Measurements from ENCODE around the gene LIFR.
"Not testable (repeated sequence)": the region's sequence is repeated elsewhere in the genome, so short reads cannot be mapped to it uniquely, and the experiment has no call there.

LIFR gene

GRCh38 chr5:38556599-38557307 lies at the start of gene LIFR:
LIFR (minus strand) TSS chr5:38556646; CDS start chr5:38530647, 25,999 bp downstream.
- peak; percentile 44 for DNase-seq

DNA sequence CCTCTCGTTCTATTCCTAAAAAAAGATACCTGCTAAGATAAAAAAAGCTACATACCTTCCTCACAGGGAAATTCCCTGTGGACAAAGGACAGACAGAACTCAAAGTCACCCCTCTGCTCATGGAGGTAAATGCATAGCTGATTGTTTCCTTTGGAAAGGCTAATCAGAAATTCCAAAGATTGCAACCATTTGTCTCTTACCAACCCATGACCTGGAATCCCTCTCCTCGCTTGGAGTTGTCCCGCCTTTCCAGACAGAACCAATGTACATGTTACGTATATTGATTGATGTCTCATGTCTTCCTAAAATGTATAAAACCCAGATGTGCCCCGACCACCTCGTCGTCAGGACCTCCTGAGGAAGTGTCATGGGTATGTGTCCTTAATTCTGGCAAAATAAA lies 49.2 kb upstream of the LIFR start:
- DNase-seq = no peak

DNA sequence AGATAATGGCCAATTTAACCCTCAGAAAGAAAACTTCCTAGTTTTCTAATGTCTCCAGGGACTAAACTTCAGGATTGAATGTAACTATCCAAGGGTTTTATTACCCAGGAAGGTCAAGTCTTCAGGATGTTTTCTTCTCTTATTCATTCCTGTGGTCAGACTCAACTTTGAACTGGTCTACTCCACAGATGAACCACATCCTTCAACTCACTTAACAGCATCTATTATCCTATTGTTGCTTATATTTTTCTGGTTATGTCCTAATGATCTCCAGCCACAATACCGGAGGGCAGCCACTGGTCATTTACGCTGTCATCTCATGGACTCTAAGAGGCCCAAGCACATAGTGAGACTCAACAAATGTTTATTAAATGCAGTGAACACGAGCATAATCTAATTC lies 47.2 kb upstream of the LIFR start:
- no peak for DNase-seq

GRCh38 chr5:38602641-38603040 lies 46.2 kb upstream of the LIFR start:
- DNase-seq = no peak

DNA sequence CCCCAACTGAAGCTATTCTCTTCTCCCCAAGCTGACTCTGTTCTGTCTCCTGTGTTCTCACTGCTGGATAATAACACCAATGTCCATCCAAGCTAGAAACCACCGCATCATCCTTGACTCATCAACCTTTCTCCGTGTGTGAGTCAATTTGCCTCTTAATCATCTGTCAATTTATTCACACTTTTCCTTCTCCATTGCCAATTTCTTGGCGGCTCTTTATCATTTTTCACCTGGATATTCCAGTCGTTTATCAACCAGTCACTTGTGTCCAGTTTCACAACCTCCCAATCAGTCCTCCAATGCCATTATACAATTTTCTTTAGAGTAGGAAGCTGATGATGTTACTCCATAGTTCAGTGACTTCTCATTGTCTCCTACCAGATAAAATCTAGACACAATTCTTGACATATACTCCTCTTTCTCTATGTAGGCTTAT lies 45.4 kb upstream of the LIFR start:
- DNase-seq = no peak

DNA sequence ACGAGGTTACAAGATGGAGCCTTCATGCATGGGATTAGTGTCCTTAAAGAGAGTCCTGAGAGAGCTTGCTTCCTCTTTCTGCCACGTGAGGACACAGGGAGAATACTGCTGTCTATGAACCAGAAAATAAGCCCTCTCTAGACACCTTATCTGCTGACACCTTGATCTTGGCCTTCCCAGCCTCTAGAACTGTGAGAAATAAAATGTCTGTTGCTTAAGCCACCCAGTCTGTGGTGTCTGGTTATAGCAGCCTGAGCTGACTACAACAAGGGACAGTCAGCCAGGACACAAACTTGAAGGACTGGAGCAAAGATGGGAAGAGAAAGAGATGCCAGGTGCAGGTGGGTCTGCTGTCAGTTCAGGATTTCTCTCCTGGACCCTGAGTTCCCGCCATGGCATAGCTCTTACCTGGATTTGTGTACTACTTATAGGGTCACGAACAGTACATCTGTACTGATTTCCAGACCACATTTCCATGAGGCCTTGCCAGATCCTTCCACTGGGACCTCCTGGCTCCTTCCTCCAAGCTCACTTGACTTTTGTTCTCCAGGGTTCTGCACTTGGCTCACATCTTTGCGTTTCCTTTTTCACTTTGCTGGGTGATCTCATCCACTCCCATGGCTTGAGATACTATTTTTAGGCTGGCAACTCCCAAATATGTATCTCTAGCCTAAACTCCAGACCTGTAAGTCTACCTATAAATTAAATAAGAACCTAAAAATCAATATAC lies 44.9 kb upstream of the LIFR start:
- no peak for DNase-seq

DNA sequence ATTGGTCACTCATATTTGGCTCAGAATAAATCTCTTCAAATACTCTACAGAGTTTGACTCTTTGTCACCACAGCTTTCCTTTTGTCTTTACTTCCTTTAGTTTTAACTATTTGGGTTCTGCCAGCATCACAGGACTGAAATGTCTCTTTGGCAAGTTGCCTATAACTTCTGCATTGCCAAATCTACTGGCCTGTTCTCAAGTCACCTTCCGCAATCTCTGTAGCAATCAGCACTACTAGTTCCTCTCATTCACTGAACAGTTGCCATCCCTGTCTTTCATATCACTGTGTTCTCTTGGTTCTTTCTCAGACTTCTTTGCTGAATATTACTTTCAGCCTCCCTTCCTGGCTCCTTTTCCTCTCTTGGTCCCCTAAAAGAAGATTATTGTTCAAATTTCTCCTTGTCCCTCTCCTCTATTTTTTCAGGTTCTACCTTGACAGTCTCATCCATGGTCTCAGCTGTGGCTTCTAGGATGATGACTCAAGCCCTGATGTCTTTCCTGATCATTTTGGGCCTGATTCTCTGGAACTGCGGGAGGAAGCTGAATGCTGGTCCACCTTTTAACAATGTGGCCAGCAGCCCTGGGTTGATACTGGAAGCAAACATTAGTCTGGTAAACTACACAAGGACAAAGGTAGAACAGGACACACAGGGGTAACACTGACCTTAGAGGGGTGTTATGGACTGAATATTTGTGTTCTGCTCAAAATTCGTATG lies 44.0 kb upstream of the LIFR start:
- no peak for DNase-seq

DNA sequence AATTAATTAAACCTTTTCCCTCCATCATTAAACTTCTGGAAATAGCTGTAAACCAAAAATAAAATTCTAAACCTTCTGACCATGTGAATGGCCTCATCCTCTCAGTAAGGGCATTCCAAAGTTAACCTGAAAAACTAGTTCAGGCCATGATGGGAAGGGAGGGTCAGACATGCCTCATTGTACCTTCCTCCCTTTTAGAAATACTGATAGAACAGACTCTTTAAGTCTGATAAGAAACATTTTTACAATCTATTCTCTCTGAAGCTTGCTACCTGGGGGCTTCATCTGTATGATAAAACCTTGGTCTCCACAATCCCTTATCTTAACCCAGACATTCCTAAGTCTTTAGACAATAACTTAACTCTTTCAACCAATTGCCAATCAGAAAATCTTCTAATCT lies 43.3 kb upstream of the LIFR start:
- not testable (repeated sequence) for DNase-seq

DNA sequence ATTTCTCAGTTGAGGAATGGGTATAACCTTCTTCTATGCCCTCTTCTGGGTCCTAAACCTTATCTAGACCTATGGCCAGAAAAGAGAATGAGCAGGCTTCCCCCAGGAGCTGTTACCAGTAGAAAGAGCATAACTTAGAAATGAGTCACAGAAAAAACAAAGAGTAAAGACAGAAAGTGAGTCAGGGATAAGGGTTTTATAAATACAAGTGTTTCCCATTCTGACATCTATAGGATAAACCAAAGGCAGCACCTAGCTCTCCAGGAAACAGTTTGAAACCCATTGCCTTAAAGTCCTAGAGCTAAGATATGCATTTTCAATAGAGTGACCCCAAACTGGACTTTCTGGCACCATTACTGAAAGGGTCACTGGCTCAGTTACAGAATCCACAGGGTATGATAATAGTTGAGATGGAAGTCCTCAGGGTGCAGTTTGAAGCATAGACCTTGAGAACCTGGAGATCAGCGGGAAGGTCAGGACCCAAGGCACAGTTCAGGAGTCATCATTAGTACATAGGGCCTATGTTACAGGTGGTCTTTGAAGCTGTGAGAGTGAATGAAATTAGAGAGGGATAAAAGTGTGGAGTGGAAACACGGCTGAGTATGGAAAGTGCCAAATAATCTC lies 42.7 kb upstream of the LIFR start:
- DNase-seq = no peak

- no peak for DNase-seq
These were observed 42.0 kb upstream of the LIFR start for GRCh38 chr5:38598296-38598993.

- no peak for DNase-seq
These were observed 40.5 kb upstream of the LIFR start for GRCh38 chr5:38596981-38597380.

GRCh38 chr5:38595132-38595745 lies 38.8 kb upstream of the LIFR start:
- DNase-seq = no peak

DNA sequence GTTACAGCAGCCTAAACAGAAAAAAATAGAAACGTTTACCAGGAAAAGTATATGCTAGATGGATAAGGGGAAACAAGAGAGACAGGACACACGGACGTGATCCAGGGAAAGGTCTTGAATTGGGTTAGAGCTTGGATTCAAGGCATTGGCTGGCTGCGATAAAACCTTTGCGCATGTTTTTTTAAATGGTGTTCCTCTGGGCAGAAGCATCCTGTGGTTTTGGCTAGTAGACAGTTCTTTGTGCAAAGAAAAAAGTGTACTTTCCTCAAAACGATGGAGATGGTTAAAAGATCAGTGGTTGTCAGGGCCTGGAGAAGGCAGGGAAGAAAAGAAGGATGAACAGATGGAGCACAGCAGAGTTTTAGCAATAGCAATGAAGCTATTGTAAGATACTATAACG lies 37.5 kb upstream of the LIFR start:
- no peak for DNase-seq

- no peak for DNase-seq
These were observed 35.0 kb upstream of the LIFR start for GRCh38 chr5:38591523-38591849.

GRCh38 chr5:38590838-38591522 lies 34.5 kb upstream of the LIFR start:
- DNase-seq = no peak

GRCh38 chr5:38589629-38590028 lies 33.2 kb upstream of the LIFR start:
- no peak for DNase-seq

GRCh38 chr5:38585816-38586215 lies 29.4 kb upstream of the LIFR start:
- DNase-seq = no peak

DNA sequence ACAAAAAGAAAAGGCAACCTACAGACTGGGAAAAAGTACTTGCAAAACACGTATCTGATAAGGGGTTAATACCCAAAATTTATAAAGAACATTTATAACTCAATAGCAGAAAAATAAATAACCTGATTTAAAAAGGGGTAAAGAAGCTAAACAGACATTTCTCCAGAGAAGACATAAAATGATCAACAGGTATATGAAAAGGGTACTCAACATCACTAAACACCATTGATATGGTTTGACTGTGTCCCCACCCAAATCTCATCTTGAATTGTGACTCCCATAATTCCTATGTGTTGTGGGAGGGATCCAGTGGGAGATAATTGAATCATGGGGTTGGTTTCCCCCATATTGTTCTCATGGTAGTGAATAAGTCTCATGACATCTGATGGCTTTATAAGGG lies 27.1 kb upstream of the LIFR start:
- DNase-seq = no peak

DNA sequence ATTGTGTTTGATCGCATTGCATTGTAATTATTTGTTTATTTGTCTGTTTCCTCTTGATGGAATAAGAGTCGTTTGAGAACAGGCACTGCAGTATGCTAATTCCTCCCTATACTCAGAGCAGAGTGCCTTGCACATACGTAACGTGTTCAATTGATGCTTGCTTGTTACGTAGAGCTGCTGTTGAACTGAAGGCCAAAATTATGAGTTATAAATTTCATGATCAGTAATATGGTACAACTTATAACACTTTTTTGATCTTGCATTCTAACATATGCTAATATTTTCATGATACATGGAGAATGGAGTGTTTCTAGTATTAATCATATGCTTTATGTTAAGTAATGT lies 26.5 kb upstream of the LIFR start:
- no peak for DNase-seq

DNA sequence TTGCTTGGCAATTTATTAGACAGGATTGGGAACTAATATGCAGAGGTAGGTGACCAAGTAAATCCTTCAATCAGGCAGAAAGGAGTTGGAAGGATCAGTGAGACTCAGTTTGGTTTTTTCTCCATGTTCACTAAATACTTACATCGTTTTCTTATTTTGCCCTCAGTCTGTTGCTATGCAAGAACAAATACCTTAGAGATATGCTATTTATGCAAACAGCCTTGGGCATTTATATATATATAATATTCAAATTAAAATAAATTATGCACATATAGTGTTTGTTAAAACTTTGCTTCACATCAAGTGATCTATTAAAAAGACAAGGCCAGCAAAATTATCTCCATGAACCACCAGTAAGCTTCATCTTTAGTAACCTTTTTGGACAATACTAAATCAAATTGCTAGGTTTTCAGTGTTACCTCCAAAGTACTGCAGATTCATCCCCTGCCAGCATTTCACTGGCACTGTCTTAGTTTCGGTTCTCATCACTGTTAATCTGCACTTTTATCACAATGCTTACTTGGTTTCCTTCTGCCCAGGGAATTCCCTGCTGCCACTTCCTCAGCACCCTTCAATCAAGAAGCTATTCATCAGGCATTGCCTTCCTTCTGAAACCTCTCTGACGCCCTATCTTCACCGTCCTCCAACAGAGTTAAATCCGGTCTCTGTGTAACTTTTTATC lies 26.0 kb upstream of the LIFR start:
- no peak for DNase-seq

DNA sequence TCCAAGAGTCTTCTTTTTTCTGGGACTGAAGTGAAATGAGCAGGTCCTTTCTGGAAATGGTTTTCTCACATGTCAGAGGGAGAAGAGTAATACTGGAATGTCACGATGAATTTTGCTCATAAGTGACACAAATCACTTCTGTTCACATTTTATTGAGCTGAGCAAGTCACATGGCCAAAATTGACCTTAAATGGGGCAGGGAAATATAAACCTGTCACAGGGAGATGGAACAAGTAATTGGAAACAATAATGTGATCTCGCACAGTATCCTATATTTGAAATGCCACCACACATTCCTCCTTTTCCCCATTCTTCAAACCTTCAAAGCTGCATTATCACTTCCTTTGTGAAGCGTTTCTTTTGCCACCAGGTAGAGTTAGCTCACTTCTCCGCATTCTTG lies 25.2 kb upstream of the LIFR start:
- DNase-seq = no peak
